Measurements from ENCODE around the gene CLASP2.
"Not testable (repeated sequence)": the region's sequence is repeated elsewhere in the genome, so short reads cannot be mapped to it uniquely, and the experiment has no call there.

The CLASP2 gene

DNA sequence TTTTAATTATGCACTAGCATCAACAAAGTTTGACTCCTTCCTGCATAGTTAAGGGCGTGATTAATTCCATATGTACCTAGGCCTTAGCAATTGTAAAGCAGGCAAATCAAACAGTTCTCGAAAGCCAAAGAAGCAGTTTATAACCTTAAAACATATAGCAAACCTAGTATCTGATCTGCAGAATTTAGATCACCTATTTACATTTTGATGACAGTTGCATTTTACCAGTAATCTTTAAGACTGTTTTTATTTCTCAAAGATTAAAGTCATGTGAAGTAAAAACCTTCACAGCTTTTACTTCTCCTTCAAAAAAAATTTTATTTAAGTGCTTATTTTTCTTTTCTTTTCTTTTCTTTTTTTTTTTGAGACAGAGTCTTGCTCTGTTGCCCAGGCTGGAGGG, 257.0 kb downstream of the CLASP2 start:
- in situ Hi-C loops (cut with MboI; ENCODE audit: low sequenced_read_pairs), result no loop called here

DNA sequence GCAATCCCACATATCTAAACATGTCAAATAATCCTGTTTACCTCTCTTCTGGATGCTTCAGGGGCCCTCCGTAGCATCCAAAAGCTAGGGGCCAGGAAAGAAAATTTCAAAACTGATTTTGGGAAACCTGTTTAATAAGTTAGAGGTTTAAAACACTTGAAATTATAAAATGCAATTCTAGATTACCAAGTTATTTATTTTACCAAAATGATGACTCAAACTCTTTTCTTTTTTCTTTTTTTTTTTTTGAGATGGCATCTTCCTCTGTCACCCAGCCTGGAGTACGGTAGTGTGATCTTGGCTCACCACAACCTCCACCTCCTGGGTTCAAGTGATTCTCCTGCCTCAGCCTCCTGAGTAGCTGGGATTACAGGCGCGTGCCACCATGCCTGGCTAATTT, 258.5 kb downstream of the CLASP2 start:
- in situ Hi-C loops (cut with MboI; ENCODE audit: low sequenced_read_pairs), result not testable (repeated sequence)

DNA sequence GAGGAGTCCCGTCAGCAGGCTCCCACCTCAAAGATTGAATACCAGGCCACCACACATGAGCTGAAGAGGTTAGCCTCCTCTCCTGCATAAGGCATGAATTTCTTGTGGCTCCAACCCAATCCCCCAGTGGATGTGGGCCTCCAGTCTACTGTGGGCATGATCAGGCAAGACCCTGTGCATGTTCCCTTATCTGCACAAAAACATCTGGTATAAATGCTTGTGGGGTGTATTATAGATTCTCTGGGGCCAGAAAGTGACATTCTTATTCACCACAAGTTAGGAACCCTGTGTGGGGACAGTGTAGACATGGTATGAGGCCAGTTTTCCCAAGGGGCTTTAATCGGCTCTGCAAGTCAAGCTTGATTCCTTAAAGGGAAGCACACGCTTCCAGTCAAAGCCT, 259.6 kb downstream of the CLASP2 start:
- in situ Hi-C loops (cut with MboI; ENCODE audit: low sequenced_read_pairs), result no loop called here

DNA sequence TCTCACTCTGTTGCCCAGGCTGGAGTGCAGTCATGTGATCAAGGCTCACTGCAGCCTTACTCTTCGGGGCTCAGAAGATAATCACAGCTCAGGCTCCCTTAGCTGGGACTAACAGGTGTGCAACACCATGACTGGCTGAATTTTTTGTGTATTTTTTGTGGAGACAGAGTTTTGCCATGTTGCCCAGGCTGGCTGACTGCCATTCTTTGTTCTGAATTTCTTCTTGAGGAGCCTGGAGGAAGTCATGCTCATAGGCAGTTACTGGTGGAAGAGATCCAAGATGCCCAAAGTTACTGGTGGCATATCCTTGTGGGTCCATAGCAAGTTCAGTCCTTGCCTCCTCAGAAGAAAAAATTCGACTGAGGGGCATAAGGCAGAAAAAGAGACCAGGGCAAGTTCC, 261.3 kb downstream of the CLASP2 start:
- in situ Hi-C loops (cut with MboI; ENCODE audit: low sequenced_read_pairs), result no loop called here

DNA sequence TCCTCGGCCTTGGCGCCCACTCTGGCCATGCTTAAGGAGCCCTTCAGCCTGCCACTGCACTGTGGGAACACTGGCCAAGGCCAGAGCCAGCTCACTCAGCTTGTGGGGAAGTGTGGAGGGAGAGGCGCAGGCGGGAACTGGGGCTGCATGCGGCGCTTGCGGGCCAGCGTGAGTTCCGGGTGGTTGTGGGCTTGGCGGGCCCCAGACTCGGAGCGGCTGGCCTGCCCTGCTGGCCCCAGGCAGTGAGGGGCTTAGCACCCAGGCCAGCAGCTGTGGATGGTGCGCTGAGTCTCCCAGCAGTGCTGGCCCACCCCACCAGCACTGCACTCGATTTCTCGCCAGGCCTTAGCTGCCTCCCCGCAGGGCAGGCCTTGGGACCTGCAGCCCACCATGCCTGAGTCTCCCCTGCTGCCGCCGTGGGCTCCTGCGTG, 264.7 kb downstream of the CLASP2 start:
- in situ Hi-C loops (cut with MboI; ENCODE audit: low sequenced_read_pairs), result no loop called here

DNA sequence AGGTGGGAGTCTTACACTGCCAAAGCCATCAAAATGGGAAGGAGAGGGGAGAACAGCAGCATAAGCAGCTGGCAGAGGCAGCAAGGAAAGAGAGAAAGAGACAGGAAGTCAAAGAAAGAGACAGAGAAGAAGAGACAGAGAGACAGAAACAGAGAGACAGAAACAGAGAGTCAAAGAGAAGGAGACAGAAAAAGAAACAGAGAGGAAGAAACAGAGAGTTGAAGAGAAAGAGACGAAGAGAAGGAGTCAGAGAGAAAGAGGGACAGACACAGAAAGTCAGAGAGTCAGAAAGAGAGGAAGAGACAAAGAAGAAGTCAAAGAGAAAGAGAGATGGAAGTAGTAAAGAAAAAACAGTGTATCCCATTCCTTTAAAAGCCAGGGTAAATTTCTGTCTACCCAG, 266.1 kb downstream of the CLASP2 start:
- in situ Hi-C loops (cut with MboI; ENCODE audit: low sequenced_read_pairs), result not testable (repeated sequence)

DNA sequence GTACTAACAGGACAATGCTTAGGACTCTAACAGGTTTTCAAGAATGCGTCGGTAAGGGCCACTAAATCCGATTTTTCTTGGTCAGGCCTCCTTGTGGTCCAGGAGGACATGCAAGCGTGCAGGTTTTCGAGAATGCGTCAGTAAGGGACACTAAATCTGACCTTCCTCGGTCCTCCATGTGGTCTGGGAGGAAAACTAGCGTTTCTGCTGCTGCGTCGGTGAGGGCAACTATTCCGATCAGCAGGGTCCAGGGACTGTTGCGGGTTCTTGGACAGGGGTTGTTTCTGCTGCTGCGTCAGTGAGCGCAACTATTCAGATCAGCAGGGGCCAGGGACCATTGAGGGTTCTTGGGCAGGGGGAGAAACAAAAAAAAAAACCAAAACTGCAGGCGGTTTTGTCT, 270.1 kb downstream of the CLASP2 start:
- in situ Hi-C loops (cut with MboI; ENCODE audit: low sequenced_read_pairs), result no loop called here

DNA sequence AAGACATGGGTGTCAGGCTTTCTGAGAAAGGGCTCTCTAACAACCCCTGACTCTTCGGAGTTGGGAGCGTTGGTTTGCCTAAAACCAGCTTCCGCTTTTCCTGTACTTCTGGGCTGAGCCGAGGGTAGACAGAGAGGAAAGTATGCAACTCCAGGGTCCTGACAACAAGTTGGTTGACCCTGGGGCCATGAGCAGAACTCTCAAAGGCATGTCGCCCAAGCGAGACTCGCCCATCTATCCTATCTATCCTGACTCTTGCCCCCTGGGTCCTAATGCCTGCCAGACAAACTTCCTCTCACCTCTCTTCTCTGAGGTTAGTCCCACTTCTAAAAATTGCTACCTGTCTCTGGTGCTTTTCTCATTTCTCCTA, 270.8 kb downstream of the CLASP2 start:
- in situ Hi-C loops (cut with MboI; ENCODE audit: low sequenced_read_pairs), result not testable (repeated sequence)
